HCT116 (cell line): Measurements from ENCODE around the gene GRIK1. TPM values are rescaled to one million over a fixed set of nuclear protein-coding genes. Genes with fewer than 3 reads are reported as not detected.

Experiments used
- ATAC-seq: fragments of 200-7000 bp; cut with Tn5 transposase; 2 replicates; pipeline ENCODE4 v1.9.1; 2020; ENCODE audit warnings: mild to moderate bottlenecking, moderate library complexity
- BruUV-seq: library from RNA; stranded (reverse); fragments of 400-500 nt; replicated peaks from 2 replicates; lab custom pipeline; 2021; lab: Mats Ljungman, UMichigan
- CTCF ChIA-PET: fragments of 300-600 bp; sonication (Branson Sonifier 250); formaldehyde crosslinking; loops from one replicate; lab custom pipeline; 2021; ENCODE audit warnings: antibody characterized with exemption; lab: Charles Lee
- POLR2A ChIA-PET: fragments of 300-600, 350-600 bp; sonication (Branson Sonifier 250); formaldehyde crosslinking; loops from one replicate; lab custom pipeline; 2021; ENCODE audit warnings: antibody characterized with exemption; lab: Charles Lee
- RAD21 ChIA-PET, 2 experiments: fragments of 300-600 bp; sonication (Branson Sonifier 250); formaldehyde crosslinking; loops; one replicate each; lab custom pipeline; 2023; ENCODE audit warnings: low total read pairs in 2 of 2; ENCODE audit not compliant: uncharacterized antibody in 2 of 2, unreplicated experiment in 2 of 2, low non-redundant PET in 1 of 2; lab: Charles Lee
- DNase-seq: peaks from one replicate; pipeline ENCODE4 v3.0.0-alpha.2; 2010; ENCODE audit warnings: low read depth, low spot score
- H2AFZ ChIP-seq: fragments of 200-600 bp; shearing (Covaris generic), sonication (generic); 2 replicates; pipeline ENCODE4 v1.6.1; 2017; ENCODE audit warnings: low read depth, mixed run types, mixed read lengths, antibody characterized with exemption, low read length; ENCODE audit not compliant: poor library complexity, severe bottlenecking
- H3K27ac ChIP-seq: 2 replicates; pipeline ENCODE4 v1.5.1; 2012; ENCODE audit warnings: low read depth, low read length
- H3K27me3 ChIP-seq: fragments of 200-600 bp; sonication (generic); 2 replicates; pipeline ENCODE4 v1.6.1; 2016; ENCODE audit warnings: mixed run types, low read length, mixed read lengths; ENCODE audit not compliant: insufficient read depth
- H3K36me3 ChIP-seq, 2 experiments: fragments of 200-500 bp in 1 of 2; fragments of 200-600 bp in 1 of 2; sonication (Bioruptor generic) in 1 of 2; sonication (generic) in 1 of 2; 2 replicates each; pipeline versions ENCODE4 v1.5.1 to v1.6.1; 2014 to 2016; ENCODE audit warnings: low read length in 2 of 2, inconsistent platforms in 1 of 2, mixed read lengths in 1 of 2, mixed run types in 1 of 2; ENCODE audit not compliant: insufficient read depth in 2 of 2, control insufficient read depth in 1 of 2
- H3K4me1 ChIP-seq, 2 experiments: fragments of 200-600 bp in 1 of 2; sonication (generic) in 1 of 2; 2 replicates each; pipeline versions ENCODE4 v1.5.1 to v1.6.1; 2012 to 2017; ENCODE audit warnings: low read length in 2 of 2, inconsistent platforms in 1 of 2, mild to moderate bottlenecking in 1 of 2, mixed read lengths in 1 of 2, mixed run types in 1 of 2, moderate library complexity in 1 of 2; ENCODE audit not compliant: insufficient read depth in 2 of 2, control insufficient read depth in 1 of 2
- H3K4me2 ChIP-seq: fragments of 200-600 bp; sonication (generic); 2 replicates; pipeline ENCODE4 v1.6.1; 2017; ENCODE audit warnings: mixed run types, low read length, mixed read lengths
- H3K4me3 ChIP-seq, 2 experiments: fragments of 200-600 bp in 1 of 2; sonication (generic) in 1 of 2; replicated peaks in 1 of 2; 2 replicates each; pipeline ENCODE4 v1.5.1; 2011 to 2016; ENCODE audit warnings: low read length in 2 of 2, control low read depth in 1 of 2, low read depth in 1 of 2, mild to moderate bottlenecking in 1 of 2, mixed read lengths in 1 of 2, mixed run types in 1 of 2
- H3K79me2 ChIP-seq: fragments of 200-600 bp; sonication (generic); 2 replicates; pipeline ENCODE4 v1.6.1; 2017; ENCODE audit warnings: mild to moderate bottlenecking, mixed run types, low read length, moderate library complexity, mixed read lengths; ENCODE audit not compliant: insufficient read depth
- H3K9ac ChIP-seq: fragments of 200-600 bp; sonication (generic); 2 replicates; pipeline ENCODE4 v1.6.1; 2016; ENCODE audit warnings: low read length, mixed read lengths
- H3K9me2 ChIP-seq: fragments of 200-600 bp; sonication (generic), shearing (Covaris generic); 2 replicates; pipeline ENCODE4 v1.6.1; 2017; ENCODE audit warnings: mixed run types, mild to moderate bottlenecking, moderate library complexity; ENCODE audit not compliant: insufficient read depth
- H3K9me3 ChIP-seq, 2 experiments: fragments of 200-500 bp in 1 of 2; fragments of 200-600 bp in 1 of 2; sonication (Bioruptor generic) in 1 of 2; sonication (generic) in 1 of 2; 2 replicates each; pipeline ENCODE4 v1.6.1; 2014 to 2017; ENCODE audit warnings: low read length in 2 of 2, mixed read lengths in 2 of 2, inconsistent platforms in 1 of 2, low read depth in 1 of 2, mild to moderate bottlenecking in 1 of 2, mixed run types in 1 of 2, moderate library complexity in 1 of 2; ENCODE audit not compliant: control insufficient read depth in 1 of 2, insufficient read depth in 1 of 2
- H4K20me1 ChIP-seq: fragments of 200-600 bp; sonication (generic), shearing (Covaris generic); 2 replicates; pipeline ENCODE4 v1.6.1; 2017; ENCODE audit warnings: mixed run types, mild to moderate bottlenecking, moderate library complexity; ENCODE audit not compliant: insufficient read depth
- ATF3 ChIP-seq: IDR thresholded peaks from 2 replicates; pipeline ENCODE4 v1.6.1; 2012
- CBX3 ChIP-seq: IDR thresholded peaks from 2 replicates; pipeline ENCODE4 v1.6.1; 2012; ENCODE audit warnings: low read depth
- CTCF ChIP-seq, 3 experiments: fragments of 200-600 bp in 1 of 3; sonication (generic) in 1 of 3; IDR thresholded peaks in 2 of 3; conservative IDR thresholded peaks in 1 of 3; 2 replicates each; pipeline ENCODE4 v1.5.1; 2012 to 2017; ENCODE audit warnings: low read depth in 2 of 3, low read length in 2 of 3, antibody characterized with exemption in 1 of 3, borderline replicate concordance in 1 of 3, control low read depth in 1 of 3, mild to moderate bottlenecking in 1 of 3, mixed read lengths in 1 of 3, mixed run types in 1 of 3, moderate library complexity in 1 of 3; ENCODE audit not compliant: insufficient read depth in 1 of 3
- EGR1 ChIP-seq: IDR thresholded peaks from 2 replicates; pipeline ENCODE4 v1.6.1; 2012; ENCODE audit warnings: low read depth
- ELF1 ChIP-seq: IDR thresholded peaks from 2 replicates; pipeline ENCODE4 v1.6.1; 2012; ENCODE audit warnings: low read depth, borderline replicate concordance
- EZH2 ChIP-seq: fragments of 200-600 bp; sonication (generic); IDR thresholded peaks from 2 replicates; pipeline ENCODE4 v1.6.1; 2017; ENCODE audit warnings: antibody characterized with exemption, mixed run types
- FOSL1 ChIP-seq: IDR thresholded peaks from 2 replicates; pipeline ENCODE4 v1.6.1; 2012; ENCODE audit warnings: low read depth
- RAD21 ChIP-seq: IDR thresholded peaks from 2 replicates; pipeline ENCODE4 v1.6.1; 2012; ENCODE audit warnings: low read depth, mild to moderate bottlenecking
- SIN3A ChIP-seq: IDR thresholded peaks from 2 replicates; pipeline ENCODE4 v1.6.1; 2012; ENCODE audit warnings: low read depth
- SP1 ChIP-seq: IDR thresholded peaks from 2 replicates; pipeline ENCODE4 v1.6.1; 2012; ENCODE audit warnings: low read depth
- TCF7L2 ChIP-seq: IDR thresholded peaks from 2 replicates; pipeline ENCODE4 v1.7.0; 2011; ENCODE audit warnings: borderline replicate concordance, inconsistent platforms; ENCODE audit not compliant: insufficient read depth, insufficient read length; ENCODE audit errors: extremely low read depth
- YY1 ChIP-seq: IDR thresholded peaks from 2 replicates; pipeline ENCODE4 v1.6.1; 2011; ENCODE audit warnings: low read length, low read depth, moderate library complexity, mild to moderate bottlenecking; ENCODE audit not compliant: insufficient replicate concordance; ENCODE audit errors: extremely low read depth
- ZBTB33 ChIP-seq: IDR thresholded peaks from 2 replicates; pipeline ENCODE4 v1.6.1; 2011; ENCODE audit warnings: mild to moderate bottlenecking, low read length, moderate library complexity; ENCODE audit not compliant: insufficient replicate concordance; ENCODE audit errors: extremely low read depth
- ZFX ChIP-seq: fragments of 450-650 bp; IDR thresholded peaks from 2 replicates; pipeline ENCODE4 v1.6.1; 2017
- intact Hi-C: fragments of 100-400 bp; cut with micrococcal nuclease; formaldehyde crosslinking; loops from 2 replicates; pipeline ENCODE4 v1.10.0; 2022
- total RNA-seq: library from RNA; stranded (reverse); gene quantifications from one replicate; pipeline ENCODE4 v1.2.1, GENCODE V29; 2021; ENCODE audit not compliant: unreplicated experiment

GRIK1 gene
- total RNA-seq, 1 experiment from 2014 or later: not detected

GRCh38 chr21:29777160-29777559, 162.6 kb downstream of the GRIK1 start:
- no peak overlapping the region for H3K27ac ChIP-seq
- no TSS peak for BruUV-seq
- CTCF ChIA-PET: no interaction called here

More at GRCh38 chr21:29777160-29777559, 162.6 kb downstream of the GRIK1 start:
- intact Hi-C loops: no loop called here
- DNase-seq (no peak), ATAC-seq (no peak)
- POLR2A ChIA-PET: no interaction called here
- no peaks in the 10 kb centered on the region for H3K4me1 ChIP-seq
- no peaks in the 10 kb centered on the region for H4K20me1 ChIP-seq
- RAD21 ChIA-PET: no interaction called here
- no peak overlapping the region for H3K9ac ChIP-seq
- no peak overlapping the region for H3K4me2 ChIP-seq
- no peaks in the 10 kb centered on the region for H3K27me3 ChIP-seq
- H3K9me2 ChIP-seq: no peaks in the 10 kb centered on the region
- H2AFZ ChIP-seq: no peak overlapping the region
- H3K79me2 ChIP-seq: no peaks in the 10 kb centered on the region
- peaks cover 4 to 16% of the 10 kb centered on the region in 2 experiments; a peak in 2 of 4 replicates for H3K9me3 ChIP-seq
- no peak overlapping the region for H3K4me3 ChIP-seq
- H3K36me3 ChIP-seq: no peaks in the 10 kb centered on the region
- TF ChIP-seq CTCF (IDR thresholded peaks at IDR 0.05 in 2 of 3, conservative IDR thresholded peaks at IDR 0.05 in 1 of 3; ENCODE audit: borderline replicate concordance in 1 of 3, insufficient read depth in 1 of 3, low read depth in 2 of 3, low read length in 2 of 3) (no peak), ZFX (no peak), CBX3 (no peak), EZH2 (no peak), ATF3 (no peak), FOSL1 (no peak), EGR1 (no peak), ELF1 (no peak), SIN3A (no peak), TCF7L2 (no peak), SP1 (no peak), ZBTB33 (no peak), YY1 (no peak), RAD21 (no peak)
